ENCODE results near the gene TTC6. TPM values are rescaled to one million over a fixed set of nuclear protein-coding genes. Genes with fewer than 3 reads are reported as not detected.

TTC6 gene
- total and polyA plus RNA-seq, 10 of the 15 experiments (the other 5 are each of a cell fraction or from before 2014, with no cell fraction given), result not detected

DNA sequence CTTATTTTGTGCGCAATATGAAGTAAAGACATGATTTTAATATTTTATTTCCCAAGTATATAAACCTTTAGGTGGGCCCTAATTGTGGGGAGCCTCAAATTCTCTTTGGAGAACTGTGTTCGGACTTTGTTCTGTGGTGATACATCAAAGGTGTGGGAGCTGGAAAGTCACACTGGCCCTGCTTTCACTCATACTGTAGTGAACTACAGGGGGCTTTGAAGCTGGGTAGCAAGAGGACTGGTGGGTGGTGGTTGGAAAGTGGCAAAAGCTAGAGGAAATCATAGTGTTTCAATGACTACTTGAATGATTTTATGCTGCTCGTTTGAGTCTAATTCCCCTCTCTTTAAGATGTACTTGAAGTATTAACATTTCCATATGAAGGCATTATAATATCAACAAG, 13.2 kb downstream of the TTC6 start (continued):
- TF ChIP-seq, protein P1, sequence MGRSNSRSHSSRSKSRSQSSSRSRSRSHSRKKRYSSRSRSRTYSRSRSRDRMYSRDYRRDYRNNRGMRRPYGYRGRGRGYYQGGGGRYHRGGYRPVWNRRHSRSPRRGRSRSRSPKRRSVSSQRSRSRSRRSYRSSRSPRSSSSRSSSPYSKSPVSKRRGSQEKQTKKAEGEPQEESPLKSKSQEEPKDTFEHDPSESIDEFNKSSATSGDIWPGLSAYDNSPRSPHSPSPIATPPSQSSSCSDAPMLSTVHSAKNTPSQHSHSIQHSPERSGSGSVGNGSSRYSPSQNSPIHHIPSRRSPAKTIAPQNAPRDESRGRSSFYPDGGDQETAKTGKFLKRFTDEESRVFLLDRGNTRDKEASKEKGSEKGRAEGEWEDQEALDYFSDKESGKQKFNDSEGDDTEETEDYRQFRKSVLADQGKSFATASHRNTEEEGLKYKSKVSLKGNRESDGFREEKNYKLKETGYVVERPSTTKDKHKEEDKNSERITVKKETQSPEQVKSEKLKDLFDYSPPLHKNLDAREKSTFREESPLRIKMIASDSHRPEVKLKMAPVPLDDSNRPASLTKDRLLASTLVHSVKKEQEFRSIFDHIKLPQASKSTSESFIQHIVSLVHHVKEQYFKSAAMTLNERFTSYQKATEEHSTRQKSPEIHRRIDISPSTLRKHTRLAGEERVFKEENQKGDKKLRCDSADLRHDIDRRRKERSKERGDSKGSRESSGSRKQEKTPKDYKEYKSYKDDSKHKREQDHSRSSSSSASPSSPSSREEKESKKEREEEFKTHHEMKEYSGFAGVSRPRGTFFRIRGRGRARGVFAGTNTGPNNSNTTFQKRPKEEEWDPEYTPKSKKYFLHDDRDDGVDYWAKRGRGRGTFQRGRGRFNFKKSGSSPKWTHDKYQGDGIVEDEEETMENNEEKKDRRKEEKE (IDR thresholded peaks at IDR 0.05), result no peak
- TF ChIP-seq FOS (IDR thresholded peaks at IDR 0.05; ENCODE audit: borderline replicate concordance, extremely low read depth, insufficient read length) (no peak), SP1 (IDR thresholded peaks at IDR 0.05; ENCODE audit: low read depth, low read length) (no peak), BHLHE40 (IDR thresholded peaks at IDR 0.05; ENCODE audit: borderline replicate concordance in 1 of 2, low read depth in 2 of 2, low read length in 1 of 2) (no peak), FOXK2 (IDR thresholded peaks at IDR 0.05) (no peak)

GRCh38 chr14:37610945-37611523, 15.6 kb downstream of the TTC6 start:
- Histone ChIP-seq H3K36me3 (ENCODE audit: control insufficient read depth in 2 of 2, insufficient read depth in 2 of 2, low read length in 1 of 2) (no peaks in the 10 kb centered on the region), H3K9me3 (replicated peaks; ENCODE audit: control insufficient read depth, insufficient read depth, low read length) (no peaks in the 10 kb centered on the region; the same call in 2 of the 3 replicates), H3K4me3 (no peak overlapping the region), H2AFZ (ENCODE audit: control insufficient read depth, low read depth, low read length) (no peak overlapping the region), H3K27ac (ENCODE audit: control insufficient read depth, insufficient read depth) (no peak overlapping the region), H4K20me1 (ENCODE audit: control insufficient read depth, insufficient read depth) (no peaks in the 10 kb centered on the region), H3K4me1 (ENCODE audit: control insufficient read depth, insufficient read depth, low read length) (no peaks in the 10 kb centered on the region), H3K27me3 (replicated peaks in 1 of 2; ENCODE audit: control insufficient read depth in 2 of 2, insufficient read depth in 2 of 2, low read length in 1 of 2) (no peaks in the 10 kb centered on the region), H3K79me2 (ENCODE audit: control insufficient read depth, insufficient read depth, low read length) (no peaks in the 10 kb centered on the region), H3K9ac (ENCODE audit: control insufficient read depth, insufficient read depth, low read length) (no peak overlapping the region), H3K4me2 (ENCODE audit: control insufficient read depth, insufficient read depth) (no peak overlapping the region)
- DNase-seq (ENCODE audit: low read depth, low spot score) (no peak), ATAC-seq (no peak), FAIRE-seq (no peak)
- 63% methylated on average over 44 of the region's 52 CpGs for WGBS (ENCODE audit: insufficient coverage, insufficient replicate concordance, low lambda C conversion rate, missing lambda C conversion rate)
- ChIA-PET CTCF (no interaction called here), SMC1A (ENCODE audit: uncharacterized antibody, unreplicated experiment) (no interaction called here), RAD21 (ENCODE audit: unreplicated experiment) (no interaction called here), POLR2A (no interaction called here)
- in situ Hi-C loops (cut with MboI), result no loop called here
- intact Hi-C loops (cut with micrococcal nuclease; ENCODE audit: unreplicated experiment), result no loop called here
- BruUV-seq (replicated peaks), result no TSS peak
- TF ChIP-seq, protein P2, sequence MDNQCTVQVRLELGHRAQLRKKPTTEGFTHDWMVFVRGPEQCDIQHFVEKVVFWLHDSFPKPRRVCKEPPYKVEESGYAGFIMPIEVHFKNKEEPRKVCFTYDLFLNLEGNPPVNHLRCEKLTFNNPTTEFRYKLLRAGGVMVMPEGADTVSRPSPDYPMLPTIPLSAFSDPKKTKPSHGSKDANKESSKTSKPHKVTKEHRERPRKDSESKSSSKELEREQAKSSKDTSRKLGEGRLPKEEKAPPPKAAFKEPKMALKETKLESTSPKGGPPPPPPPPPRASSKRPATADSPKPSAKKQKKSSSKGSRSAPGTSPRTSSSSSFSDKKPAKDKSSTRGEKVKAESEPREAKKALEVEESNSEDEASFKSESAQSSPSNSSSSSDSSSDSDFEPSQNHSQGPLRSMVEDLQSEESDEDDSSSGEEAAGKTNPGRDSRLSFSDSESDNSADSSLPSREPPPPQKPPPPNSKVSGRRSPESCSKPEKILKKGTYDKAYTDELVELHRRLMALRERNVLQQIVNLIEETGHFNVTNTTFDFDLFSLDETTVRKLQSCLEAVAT (IDR thresholded peaks at IDR 0.05), result no peak
- TF ChIP-seq ZBED1 (IDR thresholded peaks at IDR 0.05; ENCODE audit: borderline replicate concordance), result no peak
- no peak for TF ChIP-seq POLR2AphosphoS2 (IDR thresholded peaks at IDR 0.05; ENCODE audit: low read depth, low read length)
- TF ChIP-seq CHD2 (IDR thresholded peaks at IDR 0.05; ENCODE audit: borderline replicate concordance, low read depth, low read length), result no peak
- no peak for TF ChIP-seq SRF (IDR thresholded peaks at IDR 0.05; ENCODE audit: low read depth in 2 of 2, low read length in 2 of 2)
- TF ChIP-seq PRDM15 (CRISPR knock-in tag; IDR thresholded peaks at IDR 0.05), result no peak
- no peak for TF ChIP-seq GATAD2B (conservative IDR thresholded peaks at IDR 0.05; ENCODE audit: low read depth)
- TF ChIP-seq TARDBP (IDR thresholded peaks at IDR 0.05; ENCODE audit: borderline replicate concordance), result no peak
- no peak for TF ChIP-seq SUZ12 (IDR thresholded peaks at IDR 0.05; ENCODE audit: unreplicated experiment)
- no peak for TF ChIP-seq NFXL1 (IDR thresholded peaks at IDR 0.05; ENCODE audit: borderline replicate concordance)
- TF ChIP-seq YBX1 (IDR thresholded peaks at IDR 0.05), result no peak

Data from GM12878 (cell line).